GM18526 (cell line): ENCODE measurements around the gene PRDM8.

Experiments used
- POLR2A ChIP-seq: IDR thresholded peaks from 3 replicates; pipeline ENCODE4 v1.6.1; 2011; ENCODE audit not compliant: insufficient read length; ENCODE audit errors: extremely low read depth

PRDM8 gene

DNA sequence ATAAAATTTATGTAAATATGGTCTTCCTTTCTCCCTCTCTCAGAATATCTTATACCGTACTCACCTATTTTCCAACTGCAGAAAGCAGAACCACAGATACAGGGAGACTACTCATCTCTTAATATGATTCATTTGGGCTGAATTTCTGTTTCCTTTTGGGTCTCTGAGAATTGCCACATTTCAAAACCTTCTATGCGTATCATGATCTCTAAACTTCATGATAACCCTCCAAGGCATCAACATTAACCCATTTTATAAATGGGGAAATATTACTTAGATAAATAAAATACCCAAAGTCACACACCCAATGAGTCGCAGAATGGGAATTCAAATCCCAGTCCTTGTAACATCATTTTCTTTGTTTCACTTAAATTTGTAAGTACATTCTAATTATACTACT, 16.6 kb upstream of the PRDM8 start:
- no peak for TF ChIP-seq POLR2A

DNA sequence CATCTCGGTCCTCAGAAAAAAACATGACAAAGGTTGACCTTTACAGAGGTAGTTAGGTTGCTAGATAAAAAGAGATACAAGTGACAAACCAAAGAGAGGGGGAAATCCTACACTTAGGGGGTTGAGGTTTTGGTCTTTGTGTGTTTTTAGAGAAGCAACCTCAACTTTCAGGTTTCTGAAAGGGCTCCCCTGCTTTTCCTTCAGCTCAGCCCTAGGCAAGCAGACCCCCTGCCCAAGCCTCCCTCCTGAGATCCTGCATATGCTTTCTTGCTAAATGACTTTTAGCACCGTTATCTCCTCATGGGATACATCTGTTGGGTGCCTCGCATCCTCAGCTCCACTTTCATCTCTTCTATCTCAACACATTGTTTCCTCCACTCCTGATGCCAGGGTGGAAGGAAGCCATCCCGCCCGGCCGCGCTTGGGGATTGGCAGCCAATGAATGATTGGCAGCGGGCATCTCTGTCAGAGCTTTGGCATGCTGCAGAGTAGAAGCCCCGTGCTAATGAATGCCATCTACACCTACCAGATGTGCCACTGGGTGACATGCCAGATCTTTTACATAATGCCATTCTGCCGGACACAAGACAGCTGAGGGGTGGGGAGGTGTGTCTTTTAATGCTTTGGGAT, 15.0 kb upstream of the PRDM8 start:
- no peak for TF ChIP-seq POLR2A

DNA sequence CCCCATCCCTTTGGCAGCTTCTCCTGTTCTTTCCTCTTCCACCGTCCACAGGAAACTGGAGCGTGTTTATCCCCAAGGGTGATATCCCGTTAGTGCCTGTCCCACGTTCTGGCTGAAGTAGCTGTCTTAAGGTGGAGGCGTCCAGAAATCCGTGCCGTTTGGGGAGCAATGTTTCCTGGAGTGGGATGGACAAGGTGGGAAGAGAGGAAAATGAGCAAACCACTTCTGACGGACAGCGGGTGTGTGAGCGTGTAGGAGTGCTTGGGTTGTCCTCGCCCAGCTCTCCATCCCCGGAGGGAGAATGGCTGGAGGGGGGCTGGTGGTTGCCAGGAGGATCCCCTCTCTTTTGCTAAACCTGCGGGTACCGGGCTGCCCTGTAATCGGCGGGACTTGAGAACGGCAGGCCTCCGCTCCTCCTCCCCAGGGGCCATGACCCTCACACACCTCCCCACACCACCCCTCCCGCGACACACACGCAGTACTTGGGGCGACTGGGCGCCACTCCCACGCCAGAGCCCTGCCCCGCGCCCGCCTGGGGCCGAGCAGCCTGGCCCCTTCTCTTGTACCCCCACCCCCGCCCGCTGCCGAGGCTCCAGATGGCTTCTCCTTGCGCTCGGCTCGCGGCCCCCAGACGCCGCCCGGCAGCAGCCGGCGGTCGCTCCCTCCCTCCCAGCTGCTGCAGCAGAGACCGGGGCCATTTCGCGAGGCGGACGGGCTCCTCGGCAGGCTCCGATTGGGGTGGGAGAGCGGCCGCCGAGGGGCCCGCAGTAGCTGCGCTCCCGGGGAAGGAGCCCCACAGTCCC, 13.9 kb upstream of the PRDM8 start:
- no peak for TF ChIP-seq POLR2A

DNA sequence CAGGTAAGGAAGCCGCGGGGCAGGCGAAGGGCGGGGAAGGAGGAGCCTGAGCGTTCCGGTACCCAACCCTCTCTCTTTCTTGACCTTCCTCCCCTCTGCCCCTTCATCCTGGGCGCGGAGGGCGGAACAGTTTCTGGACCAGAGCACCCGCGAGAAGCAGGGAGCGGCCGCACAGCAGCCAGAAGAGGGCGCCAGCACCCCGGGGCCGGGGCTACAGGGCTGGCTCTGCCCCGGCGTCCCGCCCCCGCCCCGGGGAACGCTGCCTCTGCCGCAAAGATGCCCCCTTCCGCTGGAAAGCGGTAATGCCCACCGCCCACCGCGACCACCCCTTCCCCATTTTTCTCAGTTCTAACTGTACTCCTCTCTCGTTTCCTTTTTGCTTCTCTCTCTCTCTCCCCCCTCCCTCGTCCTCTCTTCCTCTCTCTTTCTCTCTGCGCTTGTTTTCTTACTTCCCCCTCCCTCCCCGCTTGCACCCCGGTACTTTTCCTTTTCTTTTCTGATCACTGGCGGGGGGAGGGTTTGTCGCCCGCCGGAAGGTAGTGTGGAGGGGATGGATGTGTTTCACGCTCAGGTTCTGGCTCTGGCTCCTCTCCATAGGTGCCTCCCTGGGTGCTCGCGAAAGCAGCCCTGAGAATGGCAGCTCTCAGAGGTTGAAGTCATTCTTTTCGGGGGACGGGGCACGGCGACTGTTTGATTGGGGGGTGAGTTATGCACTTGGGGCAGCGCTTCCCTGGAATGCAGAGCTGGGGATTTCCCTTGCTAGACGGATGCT, 13.1 kb upstream of the PRDM8 start:
- TF ChIP-seq POLR2A = no peak

DNA sequence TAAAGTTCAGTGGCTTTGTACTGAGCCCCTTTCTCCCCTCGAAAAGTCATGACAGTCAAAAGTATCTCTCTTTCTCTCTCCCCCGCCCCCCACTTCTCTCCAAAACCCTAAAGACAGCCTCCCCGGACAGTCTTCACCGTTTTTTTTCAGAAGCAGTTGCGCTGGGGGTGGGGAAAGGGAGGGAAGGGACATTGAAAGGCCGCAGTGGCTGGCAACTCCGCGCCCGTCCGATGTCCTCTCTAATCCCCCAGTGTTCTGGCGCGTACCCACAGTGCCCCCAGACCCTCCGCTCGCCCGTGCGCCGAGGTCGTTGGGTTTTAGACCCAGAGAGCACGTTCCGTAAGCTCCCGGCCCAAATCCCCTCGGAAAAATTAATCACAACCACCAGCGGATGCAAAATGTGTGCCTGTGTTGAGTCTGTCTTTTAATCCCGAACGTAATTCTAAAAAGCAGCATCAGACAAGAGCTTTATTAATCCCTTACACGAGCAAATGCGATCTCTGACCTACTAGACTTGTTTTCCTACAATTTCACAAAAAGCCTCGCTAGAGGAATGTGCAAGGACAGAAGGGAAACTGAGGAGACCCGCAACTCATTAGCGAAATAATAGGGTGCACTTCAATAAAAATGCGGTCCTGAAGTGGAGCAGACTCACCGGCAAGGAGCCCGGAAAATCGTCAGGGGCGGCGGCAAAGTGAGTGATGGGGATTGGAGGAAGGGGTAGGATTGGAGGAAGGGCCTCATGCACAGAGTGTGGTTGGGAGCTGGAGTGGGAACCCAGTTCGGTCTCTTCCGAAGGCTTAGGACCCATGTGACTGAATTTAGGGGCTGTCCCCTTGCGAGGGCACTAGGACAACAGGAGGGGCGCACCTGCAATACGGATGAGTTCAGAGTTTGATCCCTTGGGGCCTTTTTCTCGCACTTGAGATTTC, 12.2 kb upstream of the PRDM8 start:
- TF ChIP-seq POLR2A = no peak

DNA sequence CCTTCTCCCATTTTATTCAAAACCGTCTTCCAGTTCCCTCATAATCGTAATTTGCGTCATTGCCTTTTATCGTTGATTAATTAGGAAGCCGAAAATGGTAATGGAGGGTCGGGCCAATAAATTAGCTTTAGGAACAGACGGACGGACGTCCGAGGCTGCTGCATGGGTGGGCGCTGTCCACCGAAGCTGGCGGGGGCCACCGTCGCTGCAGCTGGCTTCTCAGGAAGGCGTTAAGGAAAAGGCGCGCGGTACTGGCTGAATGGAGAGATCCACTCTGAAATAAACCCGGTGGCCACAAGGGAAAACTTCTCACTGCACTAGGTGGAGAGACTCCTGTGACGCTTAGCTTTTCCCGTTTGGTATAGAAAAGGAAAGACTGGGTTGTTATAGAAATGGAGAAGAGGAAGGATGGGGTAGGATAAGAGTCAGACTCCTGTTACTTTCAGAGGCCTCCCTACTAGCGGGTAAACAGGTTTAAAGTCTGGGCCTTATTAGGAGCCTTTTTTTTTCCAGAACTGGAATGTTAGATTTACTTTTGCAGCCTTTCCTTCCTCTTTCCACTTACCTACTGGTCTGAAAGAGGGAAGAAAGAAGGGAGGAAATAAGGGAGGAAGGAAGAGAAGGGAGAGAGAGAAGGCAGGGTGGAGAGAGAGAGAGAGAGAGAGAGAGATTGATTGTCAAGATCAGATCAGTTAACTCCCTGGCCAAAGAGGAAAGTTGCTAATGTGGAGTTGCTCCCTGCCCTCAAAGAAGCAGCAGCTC, 11.3 kb upstream of the PRDM8 start:
- no peak for TF ChIP-seq POLR2A

DNA sequence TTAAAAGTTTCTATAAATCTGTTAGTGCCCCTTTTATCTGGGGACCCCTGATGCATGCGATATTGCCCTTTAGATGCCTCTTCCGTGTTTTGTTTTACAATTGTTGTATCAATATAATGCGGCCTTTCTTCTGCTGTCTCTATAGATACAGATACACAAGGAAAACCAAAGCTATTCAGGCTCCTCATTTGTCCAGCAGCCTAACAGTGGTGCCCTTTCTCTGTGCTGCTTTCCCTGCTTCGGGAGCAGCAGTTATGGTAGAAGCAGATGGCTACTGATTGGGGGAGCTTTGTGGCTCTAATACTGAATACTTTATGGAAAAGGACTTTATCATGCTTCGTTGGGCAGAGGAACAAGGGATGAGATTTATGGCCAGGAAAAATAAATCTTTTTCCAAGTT, 10.6 kb upstream of the PRDM8 start:
- no peak for TF ChIP-seq POLR2A

DNA sequence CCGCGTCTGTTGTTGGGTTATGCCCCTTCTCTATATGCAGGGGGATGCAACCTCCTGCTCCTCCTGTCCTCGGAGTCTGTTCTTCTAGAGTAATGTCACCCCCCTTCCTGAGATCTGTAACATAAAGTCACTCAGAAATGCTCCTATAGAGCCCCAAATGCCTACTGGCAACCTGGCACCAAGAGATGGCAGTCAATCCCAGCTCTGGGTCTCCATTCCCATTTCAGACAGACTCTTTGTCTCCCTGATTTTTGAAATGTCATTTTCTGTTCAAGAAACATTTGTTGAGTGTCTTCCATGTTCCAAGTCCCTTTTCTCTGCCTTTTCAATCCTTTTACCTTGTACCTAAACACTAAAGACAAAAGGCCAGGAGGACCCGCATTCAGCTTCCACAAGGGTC, 9.6 kb upstream of the PRDM8 start:
- no peak for TF ChIP-seq POLR2A

DNA sequence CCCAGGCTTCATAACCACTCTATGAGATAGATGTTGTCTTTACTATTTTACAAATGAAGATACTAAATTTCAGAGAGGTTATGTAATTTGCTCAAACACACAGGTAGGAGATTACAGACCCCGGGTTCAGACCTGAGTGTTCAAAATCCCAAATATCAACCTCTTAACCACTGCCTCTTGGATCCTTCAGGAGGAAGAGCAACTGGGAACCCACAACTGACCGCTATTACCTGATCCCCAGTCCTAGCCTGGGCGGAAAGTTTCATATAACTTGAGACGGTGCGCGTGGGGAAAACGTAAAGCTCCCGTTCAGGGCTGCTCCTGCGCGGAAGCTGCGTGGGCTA, 8.9 kb upstream of the PRDM8 start:
- TF ChIP-seq POLR2A = no peak

DNA sequence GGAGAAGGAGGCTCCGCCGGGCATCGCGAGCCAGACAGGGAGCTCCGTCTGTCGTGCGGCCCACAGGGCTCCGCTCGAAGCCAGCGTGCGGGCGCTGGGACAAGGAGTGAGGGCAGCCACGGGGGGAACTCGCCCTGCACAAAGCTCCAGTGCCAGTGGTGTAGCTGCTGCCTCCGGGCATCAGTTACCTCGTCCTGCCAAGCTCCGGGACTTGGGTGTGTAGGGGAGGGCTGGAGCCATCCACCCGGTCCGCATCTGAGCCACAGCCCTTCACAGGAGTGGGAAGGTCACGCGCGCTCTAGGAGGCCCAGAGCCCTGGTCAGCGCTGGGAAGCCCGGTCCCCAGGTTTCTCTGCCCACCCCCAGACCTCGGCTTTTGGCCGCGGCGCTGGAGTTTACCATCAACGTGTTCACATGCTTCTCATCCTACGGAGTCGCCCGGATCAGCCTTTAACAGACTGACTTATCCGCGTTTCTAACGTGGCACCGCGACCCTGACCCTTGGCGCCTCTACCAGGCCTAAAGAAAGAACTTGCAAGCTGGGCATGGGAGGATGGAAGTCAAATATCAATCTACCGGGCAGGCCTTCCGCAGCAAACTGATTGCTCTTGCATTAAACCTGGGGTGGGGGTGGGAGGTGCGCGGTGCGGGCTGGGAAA, 8.4 kb upstream of the PRDM8 start:
- TF ChIP-seq POLR2A = no peak

DNA sequence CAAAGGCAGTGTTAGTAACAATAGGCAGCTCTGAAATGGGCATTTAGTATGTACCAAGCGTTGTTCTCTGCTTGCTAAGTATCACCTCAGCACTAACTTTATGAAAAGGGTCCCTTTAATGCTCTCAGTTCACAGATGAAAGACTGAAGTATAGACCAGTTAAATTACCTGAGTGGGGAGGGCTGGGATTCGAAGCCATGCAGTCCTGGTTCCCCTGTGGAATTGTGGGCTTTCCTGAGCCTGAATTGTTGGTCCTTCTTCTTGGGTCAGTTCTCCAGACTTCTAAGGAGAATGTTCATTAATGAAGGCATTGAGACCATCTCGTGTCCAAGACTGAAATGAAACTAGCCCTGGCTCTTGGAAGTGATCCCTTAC, 7.7 kb upstream of the PRDM8 start:
- no peak for TF ChIP-seq POLR2A

DNA sequence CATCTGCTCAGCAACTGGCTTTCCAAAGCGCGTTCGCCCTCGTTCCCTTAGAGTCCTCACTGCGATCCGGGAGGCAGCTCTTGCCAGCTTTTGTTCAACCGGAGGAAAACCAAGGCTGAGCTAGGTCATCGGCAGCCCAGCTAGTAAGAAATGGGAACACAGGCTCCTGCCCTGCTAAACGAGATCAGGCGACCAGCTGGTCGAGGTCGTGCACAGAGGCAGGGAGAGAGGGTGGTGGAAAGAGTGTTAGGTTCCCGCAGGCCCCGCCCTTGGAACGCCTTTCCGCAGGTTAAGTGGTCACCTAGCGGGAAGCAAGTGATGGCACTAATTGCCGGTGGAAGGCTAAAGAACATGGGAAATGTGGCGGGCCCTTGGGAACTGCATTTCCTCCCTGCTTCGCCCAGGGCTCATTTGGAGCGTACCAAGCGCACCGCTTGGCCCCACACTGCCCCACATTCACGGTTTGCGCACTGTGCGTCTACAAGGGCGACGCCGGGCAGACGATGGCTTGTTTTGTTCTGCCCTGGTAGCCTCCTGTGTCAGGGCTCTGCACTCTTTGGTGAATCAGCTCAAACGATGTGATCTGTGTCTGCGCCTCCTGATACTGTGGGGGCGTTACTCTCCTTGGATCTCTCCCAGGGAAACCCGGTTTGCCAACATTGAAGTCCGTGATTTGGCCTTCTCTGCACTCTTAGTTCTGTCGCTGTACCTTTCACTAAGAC, 7.2 kb upstream of the PRDM8 start:
- TF ChIP-seq POLR2A = no peak

DNA sequence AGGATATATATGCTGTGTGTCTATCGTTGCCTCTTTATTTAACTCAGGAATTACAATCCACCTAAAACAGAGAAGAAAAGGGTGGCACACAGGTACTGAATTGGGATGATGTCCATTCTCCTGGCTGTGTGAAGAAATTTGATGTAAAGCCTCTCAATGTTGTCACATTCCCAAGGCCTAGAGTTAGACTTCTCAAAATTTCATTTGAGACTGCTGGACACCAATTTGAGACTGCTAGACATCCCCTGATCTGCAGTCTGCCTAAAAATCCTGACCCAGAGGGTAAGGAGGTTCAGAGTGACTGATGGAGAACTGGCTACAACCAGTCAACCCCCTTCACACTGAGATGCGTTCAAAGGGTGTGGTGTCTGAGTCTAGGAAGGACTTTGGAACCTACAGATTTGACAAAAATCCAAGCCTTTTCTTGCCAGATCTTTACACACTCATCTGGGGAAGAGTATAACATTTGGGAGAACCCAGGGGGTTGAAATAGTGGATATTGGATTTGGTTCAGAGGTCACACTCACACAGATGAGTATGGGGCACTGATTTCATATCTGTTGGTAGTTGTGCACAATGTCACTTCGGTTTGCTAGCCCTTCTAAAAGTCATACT, 4.9 kb upstream of the PRDM8 start:
- TF ChIP-seq POLR2A = no peak

DNA sequence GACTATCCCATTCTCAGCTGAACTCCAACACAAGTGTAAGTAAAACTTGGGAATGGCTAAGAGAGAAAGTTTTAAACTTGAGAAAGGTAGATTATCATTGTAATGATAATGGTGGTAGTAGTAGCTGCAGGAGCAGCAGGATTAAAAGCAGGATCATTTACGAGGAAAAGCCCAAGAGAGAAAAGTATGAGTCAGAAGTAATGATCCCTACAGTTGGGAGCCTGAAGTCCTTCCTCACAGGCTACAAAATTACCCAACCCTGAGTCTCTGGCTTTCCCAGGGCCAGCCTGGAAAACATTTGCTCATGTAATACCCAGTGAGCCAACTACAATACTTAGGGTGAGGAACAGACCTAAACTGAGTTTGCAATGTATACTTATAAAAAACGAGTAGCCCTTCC, 4.4 kb upstream of the PRDM8 start:
- no peak for TF ChIP-seq POLR2A
